ENCODE data around the gene ZIM2.
"Not testable (repeated sequence)": the region's sequence is repeated elsewhere in the genome, so short reads cannot be mapped to it uniquely, and the experiment has no call there.

ZIM2 gene

GRCh38 chr19:56840451-56841192, at the start of gene ZIM2, which contains the start of gene PEG3:
TSS of gene ZIM2 (minus strand) at chr19:56840726. CDS start at chr19:56824277, 16,449 bp downstream.
TSS of gene PEG3 (minus strand) at chr19:56840726. CDS start at chr19:56824655, 16,071 bp downstream.
- no peak for DNase-seq

- no peak for DNase-seq
These were observed 44.9 kb upstream of the ZIM2 start for GRCh38 chr19:56885173-56885985.

- no peak for DNase-seq
These were observed 43.9 kb upstream of the ZIM2 start for GRCh38 chr19:56884441-56884840.

- DNase-seq, result no peak
These were observed 40.2 kb upstream of the ZIM2 start for GRCh38 chr19:56880592-56881190.

- no peak for DNase-seq
These were observed 36.7 kb upstream of the ZIM2 start for GRCh38 chr19:56877069-56877715.

GRCh38 chr19:56875717-56876116, 35.2 kb upstream of the ZIM2 start:
- DNase-seq, result no peak

GRCh38 chr19:56874530-56874929, 34.0 kb upstream of the ZIM2 start:
- no peak for DNase-seq

- no peak for DNase-seq
These were observed 33.0 kb upstream of the ZIM2 start for GRCh38 chr19:56873493-56873892.

GRCh38 chr19:56869886-56870285, 29.4 kb upstream of the ZIM2 start:
- DNase-seq, result no peak

GRCh38 chr19:56868446-56868845, 27.9 kb upstream of the ZIM2 start:
- no peak for DNase-seq

GRCh38 chr19:56866538-56866937, 26.0 kb upstream of the ZIM2 start:
- no peak for DNase-seq

- DNase-seq, result no peak
These were observed 24.1 kb upstream of the ZIM2 start for GRCh38 chr19:56864443-56865125.

- DNase-seq, result no peak
These were observed 22.2 kb upstream of the ZIM2 start for GRCh38 chr19:56862741-56863140.

- DNase-seq, result not testable (repeated sequence)
These were observed 19.9 kb upstream of the ZIM2 start for GRCh38 chr19:56860409-56860808.

GRCh38 chr19:56858026-56858425, 17.5 kb upstream of the ZIM2 start:
- no peak for DNase-seq

- DNase-seq, result no peak
These were observed 16.3 kb upstream of the ZIM2 start for GRCh38 chr19:56856822-56857221.

GRCh38 chr19:56852361-56852760, 11.8 kb upstream of the ZIM2 start:
- DNase-seq, result not testable (repeated sequence)

GRCh38 chr19:56848166-56848565, 7.6 kb upstream of the ZIM2 start:
- no peak for DNase-seq

- DNase-seq, result no peak
These were observed 1.9 kb upstream of the ZIM2 start for GRCh38 chr19:56842412-56842811.

- no peak for DNase-seq
These were observed 642 bp upstream of the ZIM2 start for GRCh38 chr19:56841193-56841543.

GRCh38 chr19:56839652-56840450, 675 bp downstream of the ZIM2 start:
- DNase-seq, result no peak

Measured in activated effector memory CD4-positive, alpha-beta T cell treated with Interleukin-2 at 50 U/mL for 16 hours (primary cell).